ENCODE results near the gene MYORG.

The MYORG gene

GRCh38 chr9:34376596-34377403, at the start of gene MYORG:
Gene MYORG, minus strand, starts transcription at chr9:34376898. Its CDS starts 3,955 bp downstream, at chr9:34372943.
- in situ Hi-C loops (cut with MboI; ENCODE audit: low sequenced_read_pairs) = no loop called here

GRCh38 chr9:34419716-34420504, 43.2 kb upstream of the MYORG start:
- in situ Hi-C loops (cut with MboI; ENCODE audit: low sequenced_read_pairs) = no loop called here

- in situ Hi-C loops (cut with MboI; ENCODE audit: low sequenced_read_pairs) = no loop called here
Measured at GRCh38 chr9:34417734-34418133, 41.0 kb upstream of the MYORG start.

- in situ Hi-C loops (cut with MboI; ENCODE audit: low sequenced_read_pairs) = no loop called here
Measured at GRCh38 chr9:34413231-34413852, 36.6 kb upstream of the MYORG start.

GRCh38 chr9:34412336-34412735, 35.6 kb upstream of the MYORG start:
- in situ Hi-C loops (cut with MboI; ENCODE audit: low sequenced_read_pairs) = no loop called here

DNA sequence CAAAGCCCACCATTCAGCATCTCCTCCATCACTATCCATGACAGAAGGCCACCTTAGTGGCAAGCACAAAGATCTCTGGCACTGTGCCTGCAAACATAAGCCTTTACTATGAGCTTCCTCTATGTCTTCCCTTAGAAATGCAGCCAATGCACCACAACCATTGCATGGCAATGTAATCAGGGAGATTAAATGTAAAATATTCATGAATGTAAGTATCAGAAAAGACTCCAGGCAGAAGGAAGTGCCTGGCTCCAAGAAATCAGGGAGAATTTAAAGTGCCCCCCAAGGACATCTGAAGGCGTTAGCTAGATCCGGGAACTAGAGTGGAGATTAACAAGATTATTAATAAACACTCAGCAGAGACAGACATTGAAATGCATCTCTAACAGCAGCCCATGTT, 32.5 kb upstream of the MYORG start:
- in situ Hi-C loops (cut with MboI; ENCODE audit: low sequenced_read_pairs) = no loop called here

- in situ Hi-C loops (cut with MboI; ENCODE audit: low sequenced_read_pairs) = no loop called here
Measured at GRCh38 chr9:34408173-34408572, 31.5 kb upstream of the MYORG start.

DNA sequence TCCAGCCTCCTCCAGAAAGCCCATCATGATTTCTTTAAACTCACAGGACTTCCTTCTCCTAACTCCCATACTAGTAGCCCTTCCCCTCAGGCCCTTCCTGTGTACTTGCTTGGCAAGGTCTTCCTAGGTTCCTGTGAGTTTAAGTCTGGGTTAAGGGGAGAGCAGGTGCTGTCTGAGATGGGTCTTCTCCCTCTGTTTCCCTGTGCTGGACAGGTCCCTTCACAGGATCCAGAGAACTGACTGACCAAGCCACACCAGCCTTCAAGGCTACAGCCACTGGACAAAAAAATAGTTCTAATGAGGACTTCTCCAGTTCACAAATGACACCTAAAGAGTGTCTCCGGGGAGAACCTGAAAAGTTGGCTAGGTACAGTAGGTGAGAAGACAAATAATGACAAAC, 29.5 kb upstream of the MYORG start:
- in situ Hi-C loops (cut with MboI; ENCODE audit: low sequenced_read_pairs) = no loop called here

DNA sequence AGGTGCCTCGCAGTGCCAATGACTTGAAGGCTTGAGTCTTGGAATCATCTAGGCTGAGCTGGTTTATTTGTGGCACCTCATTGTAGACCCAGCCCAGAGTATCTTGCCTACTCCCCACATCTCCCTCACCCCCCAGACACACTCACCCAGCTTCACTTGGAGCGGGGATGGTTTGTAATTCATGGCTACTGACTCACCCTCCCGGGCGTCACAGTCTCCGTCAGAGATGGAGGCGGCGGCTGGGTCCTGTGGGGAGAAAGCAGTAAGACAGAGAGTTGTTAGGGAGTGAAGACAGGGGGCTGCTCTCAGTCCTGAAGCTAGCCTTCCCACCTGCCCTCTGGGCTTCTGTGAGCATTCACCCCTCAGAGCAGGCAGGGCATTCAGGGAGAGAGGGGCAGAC, 29.0 kb upstream of the MYORG start:
- in situ Hi-C loops (cut with MboI; ENCODE audit: low sequenced_read_pairs) = no loop called here

GRCh38 chr9:34403554-34404380, 27.1 kb upstream of the MYORG start:
- in situ Hi-C loops (cut with MboI; ENCODE audit: low sequenced_read_pairs) = no loop called here

DNA sequence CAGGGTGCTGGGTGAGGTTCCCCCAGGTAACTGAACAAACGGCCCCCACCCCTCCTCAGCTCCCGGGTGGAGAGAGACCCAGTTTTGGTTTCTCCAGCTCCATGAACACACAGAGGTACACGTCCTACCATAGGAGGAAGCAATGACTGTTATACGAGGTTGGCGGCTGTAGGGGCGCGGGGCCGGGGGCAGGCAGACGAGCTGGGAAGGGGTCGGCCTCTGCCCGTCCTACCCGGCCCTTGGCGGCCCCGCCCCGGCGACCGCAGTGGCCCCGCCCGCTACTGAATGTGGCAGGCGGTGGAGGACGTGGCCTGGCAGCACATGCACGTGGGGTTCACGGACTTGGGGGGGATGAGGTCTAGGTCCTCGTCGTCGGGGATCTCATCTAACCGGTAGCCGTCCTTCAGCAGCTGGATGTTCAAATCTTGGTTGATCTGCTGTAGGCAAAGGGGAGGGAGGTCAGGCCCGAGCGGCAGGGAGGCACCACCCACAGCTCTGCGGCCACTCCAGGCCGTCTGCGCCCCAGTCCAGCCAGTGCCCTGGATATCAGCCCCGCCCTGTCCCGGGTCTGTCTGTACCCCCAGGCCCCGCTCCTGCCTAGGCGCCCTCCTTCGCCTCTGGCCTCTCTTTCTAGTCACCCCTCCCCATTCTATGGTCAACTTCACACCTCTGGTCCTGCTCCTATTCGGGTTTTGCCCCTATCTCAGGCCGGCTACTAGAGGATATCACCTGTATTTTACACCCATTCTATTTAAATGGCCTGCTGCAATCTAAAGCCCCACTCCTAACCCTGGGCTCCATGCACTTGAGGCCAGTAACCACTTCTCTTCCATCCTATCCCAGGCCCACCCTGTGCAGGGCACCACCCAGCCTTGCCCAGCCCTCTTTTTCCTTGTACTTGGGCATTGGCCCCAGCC, 24.2 kb upstream of the MYORG start:
- in situ Hi-C loops (cut with MboI; ENCODE audit: low sequenced_read_pairs) = no loop called here

DNA sequence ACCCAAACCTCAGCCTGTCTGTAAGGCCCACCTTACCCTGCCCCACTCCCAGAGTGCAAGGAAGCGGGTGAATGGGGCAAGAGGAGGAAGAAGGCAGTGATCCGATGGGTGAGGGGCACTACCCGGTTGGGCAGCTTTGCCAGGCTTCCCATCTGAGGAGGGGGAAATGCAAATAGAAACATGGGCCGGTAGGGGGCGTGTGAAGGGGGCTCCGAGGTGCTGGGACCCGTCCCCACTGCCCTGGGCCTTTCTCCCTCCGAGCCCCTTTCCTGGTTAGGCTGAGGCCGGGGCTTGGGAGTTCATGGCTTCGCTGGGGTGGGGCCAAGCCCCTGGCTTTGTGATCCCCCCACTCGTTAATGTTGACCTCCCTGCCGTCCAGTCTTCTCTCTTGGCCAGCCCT, 23.6 kb upstream of the MYORG start:
- in situ Hi-C loops (cut with MboI; ENCODE audit: low sequenced_read_pairs) = no loop called here

GRCh38 chr9:34399729-34400128, 23.0 kb upstream of the MYORG start:
- in situ Hi-C loops (cut with MboI; ENCODE audit: low sequenced_read_pairs) = no loop called here

GRCh38 chr9:34398875-34399274, 22.2 kb upstream of the MYORG start:
- in situ Hi-C loops (cut with MboI; ENCODE audit: low sequenced_read_pairs) = no loop called here

GRCh38 chr9:34396276-34397214, 19.8 kb upstream of the MYORG start:
- in situ Hi-C loops (cut with MboI; ENCODE audit: low sequenced_read_pairs) = no loop called here

DNA sequence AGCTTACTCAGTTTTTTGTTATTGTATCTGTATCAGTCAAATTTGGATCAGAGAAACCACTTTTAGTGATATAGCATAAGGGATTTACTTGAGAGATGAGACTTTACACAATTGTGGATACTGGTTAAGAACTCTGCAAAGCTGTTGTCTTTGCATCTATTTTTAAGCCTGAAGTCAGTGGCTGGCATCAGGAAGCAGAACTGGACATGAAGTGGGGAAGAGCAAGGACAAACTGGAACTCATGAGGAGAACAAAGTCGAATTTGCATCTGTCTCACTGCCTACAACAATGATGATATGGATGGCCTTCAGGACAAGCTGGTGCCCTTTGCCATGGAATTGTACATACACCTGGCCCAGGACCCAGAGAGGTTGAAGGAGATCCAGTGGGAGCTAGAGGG, 15.8 kb upstream of the MYORG start:
- in situ Hi-C loops (cut with MboI; ENCODE audit: low sequenced_read_pairs) = no loop called here

- in situ Hi-C loops (cut with MboI; ENCODE audit: low sequenced_read_pairs) = no loop called here
Measured at GRCh38 chr9:34387239-34387638, 10.5 kb upstream of the MYORG start.

- in situ Hi-C loops (cut with MboI; ENCODE audit: low sequenced_read_pairs) = no loop called here
Measured at GRCh38 chr9:34386656-34387055, 10.0 kb upstream of the MYORG start.

Data from hTERT RPE-1 (cell line).